Middle frontal gyrus (tissue), 1 donor: Measurements from ENCODE around the gene ACTR6.
"Not testable (repeated sequence)": the region's sequence is repeated elsewhere in the genome, so short reads cannot be mapped to it uniquely, and the experiment has no call there.

Experiments used
- DNase-seq: peaks from one replicate; pipeline ENCODE4 v3.0.0-alpha.2; 2015; ENCODE audit warnings: low spot score; ENCODE audit errors: extremely low spot score

Gene ACTR6

DNA sequence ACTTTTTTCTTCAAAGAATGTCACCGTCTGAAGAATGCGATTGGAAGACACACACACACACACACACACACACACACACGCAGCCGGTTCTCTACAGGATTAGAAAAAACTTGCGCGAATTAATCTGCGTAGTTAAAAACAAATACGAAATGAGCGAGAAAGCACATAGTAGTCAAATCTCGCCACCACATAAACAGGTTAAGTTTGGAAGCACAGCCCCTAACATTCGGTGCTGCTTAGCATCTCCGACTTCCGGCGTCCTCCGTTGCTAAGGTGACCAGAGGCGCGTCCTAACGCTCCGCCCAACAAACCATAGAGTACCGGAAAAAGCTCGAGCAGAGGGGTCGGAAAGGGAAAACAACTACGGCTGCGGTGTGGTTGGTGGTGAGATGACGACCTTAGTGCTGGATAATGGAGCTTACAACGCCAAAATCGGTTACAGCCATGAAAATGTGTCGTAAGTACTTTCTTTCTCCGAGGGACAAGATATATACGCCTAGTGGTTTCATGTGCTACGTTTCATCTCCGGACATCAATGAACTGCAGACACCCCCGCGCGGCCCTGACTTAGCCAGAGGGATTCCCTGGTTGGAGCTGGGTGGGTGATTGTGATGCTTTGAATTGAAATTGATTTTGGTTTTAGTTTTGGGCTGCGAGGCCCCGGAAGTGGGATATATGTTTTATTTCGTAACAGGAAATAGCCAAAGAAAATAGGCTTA lies at the start of gene ACTR6:
ACTR6 (plus strand) TSS at position 353 of the 719 bp plus-strand sequence; CDS start at position 390, 37 bp downstream.
- DNase-seq, result peak; percentile 82

- DNase-seq, result no peak
Observed at GRCh38 chr12:100151769-100152168, 48.8 kb upstream of the ACTR6 start.

- DNase-seq, result no peak
Observed at GRCh38 chr12:100153131-100153530, 47.5 kb upstream of the ACTR6 start.

DNA sequence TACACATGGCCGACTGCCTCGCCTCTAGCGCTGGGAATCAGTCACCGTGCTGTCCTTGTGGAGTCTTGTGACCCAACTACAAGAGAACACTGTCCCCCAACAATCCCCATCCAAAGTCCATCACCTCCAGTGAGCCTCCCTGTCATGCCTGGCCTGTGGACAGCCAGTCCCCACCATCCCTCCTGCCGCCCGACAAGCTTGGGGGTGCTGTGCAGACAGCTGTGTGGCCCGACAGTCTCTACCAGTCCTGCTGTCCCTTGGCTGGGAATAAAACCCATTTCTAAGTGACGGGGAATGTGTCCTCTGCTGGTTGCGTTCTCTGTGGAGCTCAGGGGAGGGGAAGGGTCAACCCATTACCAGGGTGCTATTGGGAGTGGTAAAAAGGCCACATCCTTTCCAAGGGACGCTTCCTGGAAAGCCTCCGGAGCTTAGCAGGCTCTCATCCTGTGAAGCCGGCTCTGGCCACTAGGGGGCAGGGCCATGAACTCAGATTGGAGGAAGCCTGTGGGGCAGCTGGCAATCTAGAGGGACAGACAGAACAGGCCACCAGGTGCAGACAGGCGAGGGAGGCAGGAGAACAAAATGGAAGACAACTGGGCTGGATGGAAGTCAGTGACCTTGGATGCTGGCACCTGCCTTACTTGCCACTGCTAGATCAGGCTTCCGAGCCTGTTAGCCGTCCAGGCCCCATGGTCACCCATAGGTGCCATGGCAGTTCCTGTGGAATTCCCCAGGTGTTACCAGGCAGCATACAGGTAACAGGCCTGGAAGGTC lies 46.0 kb upstream of the ACTR6 start:
- no peak for DNase-seq

DNA sequence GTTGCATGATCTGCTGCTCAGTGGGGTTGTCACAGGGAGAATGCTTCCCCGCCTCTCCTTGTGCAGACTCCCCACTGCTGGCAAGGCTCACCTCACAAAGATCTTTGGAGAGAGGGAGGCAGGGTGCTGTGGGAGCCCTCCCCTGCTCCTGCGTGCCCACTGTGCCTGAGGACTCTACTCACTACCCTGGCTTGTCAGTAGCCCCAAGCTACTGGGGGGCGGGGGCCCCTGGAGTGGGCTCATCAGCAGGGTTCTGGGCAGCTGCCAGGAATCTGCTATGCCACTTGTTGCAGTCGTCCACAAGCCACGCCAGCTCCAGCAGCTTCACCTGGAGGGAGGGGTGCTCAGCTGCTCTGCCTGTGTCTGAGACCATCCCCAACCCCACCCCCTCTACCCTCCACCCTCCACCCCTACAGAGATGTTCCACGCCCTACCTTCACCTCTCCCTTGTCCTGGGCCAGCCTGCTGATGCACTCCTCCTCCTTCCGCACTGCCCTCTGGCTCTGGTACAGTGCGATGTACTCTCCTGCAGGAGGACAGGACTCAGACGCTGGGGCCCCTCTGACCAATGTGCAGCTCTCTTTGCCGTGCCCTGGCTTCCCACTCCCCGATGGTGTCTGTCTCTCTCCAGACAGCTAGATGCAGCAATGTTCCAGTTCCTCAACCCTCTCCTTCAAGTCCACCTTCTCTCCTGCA lies 43.7 kb upstream of the ACTR6 start:
- no peak for DNase-seq

GRCh38 chr12:100157427-100157821 lies 43.2 kb upstream of the ACTR6 start:
- no peak for DNase-seq

DNA sequence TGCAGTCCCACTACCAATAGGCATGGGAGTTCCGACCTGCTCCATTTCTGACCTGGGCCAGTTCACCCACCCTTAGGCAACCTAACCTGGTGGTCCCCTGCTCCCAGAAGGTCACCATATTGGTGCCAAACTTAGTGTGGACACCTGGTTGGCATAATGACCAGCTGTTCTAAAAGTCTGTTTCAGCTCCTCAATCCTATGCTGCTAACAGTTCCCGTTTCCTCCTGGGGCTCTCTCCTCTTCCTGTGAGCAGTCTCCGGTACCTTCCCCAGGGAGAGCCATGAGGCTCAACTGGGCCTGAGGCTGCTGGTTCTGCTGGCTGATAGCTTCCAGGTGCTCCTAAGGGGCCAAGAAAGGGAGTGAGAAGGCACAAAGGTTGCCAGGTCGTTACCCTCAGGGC lies 42.1 kb upstream of the ACTR6 start:
- no peak for DNase-seq

GRCh38 chr12:100159391-100160104 lies 41.1 kb upstream of the ACTR6 start:
- DNase-seq, result no peak

DNA sequence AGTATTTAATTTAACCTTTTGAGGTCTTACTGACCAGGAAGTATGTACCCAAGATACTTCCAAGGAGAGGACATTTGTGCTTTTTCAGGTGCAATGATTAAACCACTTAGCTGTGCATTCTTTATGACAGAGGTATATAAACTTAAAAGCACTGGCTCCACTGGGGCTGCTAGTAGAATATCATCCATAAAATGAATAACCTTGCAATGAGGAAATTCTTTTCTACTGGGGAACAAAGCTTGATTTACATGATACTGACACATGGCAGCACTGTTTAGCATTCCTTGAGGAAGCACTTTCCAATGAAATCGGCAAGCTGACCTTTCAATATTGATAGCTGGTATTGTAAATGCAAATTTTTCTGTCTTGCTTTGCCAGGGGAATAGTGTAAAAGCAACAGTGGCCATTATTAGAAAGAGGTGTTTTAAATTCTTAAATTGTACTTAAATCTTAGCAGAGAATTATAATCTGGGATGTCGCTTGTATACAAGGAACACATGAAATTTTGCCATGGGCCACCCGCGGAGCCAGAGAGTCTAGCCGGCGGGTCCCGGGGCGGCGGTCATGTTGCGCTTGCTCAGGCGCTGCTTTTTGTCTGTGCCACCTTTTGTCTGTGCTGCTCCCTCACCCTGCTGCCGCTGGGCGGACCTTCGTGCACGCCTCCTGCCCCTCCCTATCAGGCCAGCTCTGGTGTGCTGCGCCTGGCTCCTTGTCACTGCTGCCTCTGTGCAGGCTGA lies 37.0 kb upstream of the ACTR6 start:
- DNase-seq, result no peak

DNA sequence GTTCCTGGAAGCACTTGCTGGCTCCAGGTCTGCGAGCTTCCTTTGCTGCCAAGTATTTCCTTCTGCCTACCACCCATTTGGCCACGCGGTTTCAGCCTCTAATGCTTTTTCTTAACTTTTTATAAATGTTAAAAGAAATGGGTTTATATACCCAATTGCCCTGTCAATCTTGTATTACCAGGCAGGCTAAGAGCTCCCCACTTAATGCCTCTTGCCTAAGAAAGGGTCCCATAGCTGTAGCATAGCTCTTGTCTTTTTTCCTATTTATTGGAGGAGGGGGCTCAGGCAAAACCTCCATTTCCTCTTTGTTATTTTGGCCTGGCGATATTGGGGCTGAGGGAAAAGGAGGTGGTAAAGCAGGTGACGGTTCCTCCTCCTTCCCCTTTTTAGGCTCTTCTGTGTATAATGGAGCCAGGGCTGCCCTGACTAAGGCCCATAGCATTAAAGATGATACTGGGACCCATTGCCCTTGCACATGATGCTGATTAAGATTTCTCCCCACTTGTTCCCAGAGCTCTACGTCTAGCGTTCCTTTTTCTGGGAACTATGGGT lies 36.4 kb upstream of the ACTR6 start:
- no peak for DNase-seq

- DNase-seq, result no peak
Observed at GRCh38 chr12:100165356-100165755, 35.3 kb upstream of the ACTR6 start.

DNA sequence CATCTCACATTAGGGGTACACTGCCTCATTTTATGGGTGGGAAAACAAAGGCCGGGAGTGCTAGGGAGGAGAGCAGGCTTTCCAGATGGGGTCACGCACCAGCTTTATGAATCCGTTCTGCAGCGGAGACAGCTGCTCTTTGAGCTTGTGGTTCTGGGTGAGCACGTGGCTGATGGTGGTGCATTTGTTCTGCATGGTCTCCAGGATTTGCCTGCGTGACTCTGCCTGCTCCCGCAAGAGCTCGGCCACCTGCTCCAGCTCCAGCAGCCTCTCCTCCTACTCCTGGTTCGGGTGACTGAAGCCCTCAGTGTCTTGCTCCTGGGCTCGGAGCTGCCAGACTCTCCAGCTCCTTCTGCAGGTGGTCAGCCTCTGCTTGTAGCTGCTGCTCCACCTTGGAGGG lies 34.4 kb upstream of the ACTR6 start:
- DNase-seq, result no peak

DNA sequence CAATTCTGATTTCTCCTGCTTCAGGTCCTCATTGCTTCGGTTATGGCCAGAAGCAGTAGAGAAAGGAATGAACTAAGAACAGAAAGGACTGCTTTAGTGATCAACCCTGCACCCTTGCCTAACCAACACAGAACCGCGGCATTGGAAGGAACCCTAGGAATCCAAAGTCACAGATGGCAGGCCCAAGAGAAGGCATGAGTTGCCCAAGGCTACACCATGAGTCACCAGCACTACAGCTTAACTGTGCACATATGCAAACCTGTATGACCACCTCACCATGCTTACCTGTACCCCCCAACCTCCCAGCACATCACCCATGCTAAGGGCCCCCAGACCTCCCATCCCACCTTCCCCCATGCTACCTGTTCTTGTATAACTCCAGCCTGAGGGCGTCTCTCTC lies 32.1 kb upstream of the ACTR6 start:
- DNase-seq, result no peak

GRCh38 chr12:100169345-100169744 lies 31.3 kb upstream of the ACTR6 start:
- no peak for DNase-seq

GRCh38 chr12:100170313-100170858 lies 30.2 kb upstream of the ACTR6 start:
- no peak for DNase-seq

- DNase-seq, result no peak
Observed at GRCh38 chr12:100171248-100171647, 29.4 kb upstream of the ACTR6 start.

GRCh38 chr12:100173111-100173510 lies 27.5 kb upstream of the ACTR6 start:
- no peak for DNase-seq

DNA sequence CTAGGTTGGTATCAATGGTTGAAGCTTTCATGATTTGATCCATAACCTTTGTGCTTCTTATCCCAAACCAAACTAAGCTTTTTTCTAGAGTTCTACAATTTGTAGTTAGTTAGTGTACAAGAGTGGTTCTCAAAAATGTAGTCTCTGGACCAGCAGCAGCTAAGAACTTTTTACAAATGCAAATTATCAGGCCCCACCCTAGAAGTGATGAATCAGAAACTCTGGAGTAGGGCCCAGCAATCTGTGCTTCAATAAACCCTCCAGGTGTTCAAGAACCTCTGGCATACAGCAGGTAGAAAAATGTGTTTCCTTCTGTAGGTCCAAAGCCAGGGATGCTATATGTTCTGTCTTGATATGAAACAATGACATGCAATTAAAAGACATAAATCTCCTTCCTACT lies 26.1 kb upstream of the ACTR6 start:
- no peak for DNase-seq

GRCh38 chr12:100176493-100176892 lies 24.1 kb upstream of the ACTR6 start:
- not testable (repeated sequence) for DNase-seq

- no peak for DNase-seq
Observed at GRCh38 chr12:100179252-100179651, 21.4 kb upstream of the ACTR6 start.
